SK-N-SH (cell line): ENCODE results near the gene CYP2D6.

Experiments
- GABPA ChIP-seq: IDR thresholded peaks from 2 replicates; pipeline ENCODE4 v1.4.0; 2012; ENCODE audit warnings: low read depth, mild to moderate bottlenecking
- RAD21 ChIP-seq: IDR thresholded peaks from 2 replicates; pipeline ENCODE4 v1.6.1; 2012; ENCODE audit warnings: mild to moderate bottlenecking, low read length
- TF ChIP-seq, protein P1 (sequence below): fragments of 200-600 bp; sonication (generic); IDR thresholded peaks from 2 replicates; pipeline ENCODE4 v1.6.1; 2017; ENCODE audit warnings: antibody characterized with exemption, mild to moderate bottlenecking, moderate library complexity

DNA sequence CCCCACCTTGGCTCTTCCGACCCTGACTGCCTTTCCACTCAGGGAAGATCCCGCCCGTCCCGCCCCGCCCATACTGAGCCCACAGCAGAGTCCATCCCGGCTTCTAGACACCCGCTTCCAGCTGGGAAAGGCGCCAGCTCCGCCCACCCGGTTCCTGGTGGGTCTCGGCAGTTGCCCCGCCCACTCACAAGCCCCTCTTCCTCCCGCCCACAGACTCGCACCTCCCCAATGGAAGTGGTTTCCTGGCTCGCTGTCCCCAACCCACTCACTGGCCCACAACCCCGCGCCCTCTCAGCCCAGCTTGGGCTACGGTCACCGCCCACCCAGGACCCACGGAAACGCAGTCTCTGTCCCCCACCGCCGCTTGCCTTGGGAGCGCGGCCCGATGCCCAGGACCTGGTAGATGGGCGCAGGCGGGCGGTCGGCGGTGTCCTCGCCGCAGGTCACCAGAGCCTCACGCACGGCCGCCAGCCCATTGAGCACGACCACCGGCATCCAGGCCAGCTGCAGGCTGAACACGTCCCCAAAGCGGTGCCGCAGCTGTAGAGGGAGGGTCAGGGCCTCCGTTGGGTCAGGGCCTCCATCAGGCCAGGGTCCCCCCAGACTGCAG lies 22.2 kb upstream of the CYP2D6 start:
- TF ChIP-seq, protein P1, sequence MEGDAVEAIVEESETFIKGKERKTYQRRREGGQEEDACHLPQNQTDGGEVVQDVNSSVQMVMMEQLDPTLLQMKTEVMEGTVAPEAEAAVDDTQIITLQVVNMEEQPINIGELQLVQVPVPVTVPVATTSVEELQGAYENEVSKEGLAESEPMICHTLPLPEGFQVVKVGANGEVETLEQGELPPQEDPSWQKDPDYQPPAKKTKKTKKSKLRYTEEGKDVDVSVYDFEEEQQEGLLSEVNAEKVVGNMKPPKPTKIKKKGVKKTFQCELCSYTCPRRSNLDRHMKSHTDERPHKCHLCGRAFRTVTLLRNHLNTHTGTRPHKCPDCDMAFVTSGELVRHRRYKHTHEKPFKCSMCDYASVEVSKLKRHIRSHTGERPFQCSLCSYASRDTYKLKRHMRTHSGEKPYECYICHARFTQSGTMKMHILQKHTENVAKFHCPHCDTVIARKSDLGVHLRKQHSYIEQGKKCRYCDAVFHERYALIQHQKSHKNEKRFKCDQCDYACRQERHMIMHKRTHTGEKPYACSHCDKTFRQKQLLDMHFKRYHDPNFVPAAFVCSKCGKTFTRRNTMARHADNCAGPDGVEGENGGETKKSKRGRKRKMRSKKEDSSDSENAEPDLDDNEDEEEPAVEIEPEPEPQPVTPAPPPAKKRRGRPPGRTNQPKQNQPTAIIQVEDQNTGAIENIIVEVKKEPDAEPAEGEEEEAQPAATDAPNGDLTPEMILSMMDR, result no peak
- TF ChIP-seq RAD21 (no peak), GABPA (no peak)
